ENCODE results near the gene ECHDC3.
A peak's percentile ranks its signal among the peaks of the same experiment; 100 is the strongest.

ECHDC3 gene

GRCh38 chr10:11754173-11754572 is 12.0 kb downstream of the ECHDC3 start:
- DNase-seq (ENCODE audit: low read depth), result no peak

- DNase-seq (ENCODE audit: low read depth), result no peak
Measured at GRCh38 chr10:11754620-11755019, 12.4 kb downstream of the ECHDC3 start.

DNA sequence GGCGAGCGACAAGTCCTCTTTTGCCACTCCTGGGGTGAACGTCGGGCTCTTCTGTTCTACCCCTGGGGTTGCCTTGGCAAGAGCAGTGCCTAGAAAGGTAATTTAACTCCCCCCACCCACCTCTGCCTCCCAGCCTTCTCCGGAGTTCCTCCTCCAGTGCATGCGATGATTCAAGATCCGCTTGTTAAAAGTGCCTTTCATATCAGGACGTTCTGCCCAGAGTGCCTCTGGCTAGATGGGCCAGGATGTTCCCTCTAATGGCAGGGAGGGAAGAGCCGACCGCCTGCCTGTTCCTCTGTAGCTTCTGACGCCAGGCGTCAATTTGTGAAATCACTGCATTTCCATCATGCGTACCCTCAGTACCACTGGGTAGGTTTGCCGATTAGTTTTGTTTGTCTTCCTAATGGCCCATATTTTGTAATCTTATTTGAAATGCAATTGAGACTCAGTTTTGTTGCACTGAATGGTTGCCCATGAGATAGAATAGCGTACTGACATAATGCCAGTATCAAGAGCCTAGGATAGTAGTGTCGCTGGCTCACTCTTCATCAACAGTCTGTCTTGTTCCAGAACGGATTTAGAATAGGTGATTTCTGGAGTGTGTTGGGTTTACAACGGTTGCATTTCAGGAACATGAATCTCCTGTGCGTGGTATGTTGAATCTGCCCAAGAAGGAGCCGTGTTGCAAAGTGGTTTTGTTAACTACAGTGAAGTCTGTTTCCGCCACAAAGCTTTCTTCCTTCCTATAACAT is 13.5 kb downstream of the ECHDC3 start:
- DNase-seq (ENCODE audit: low read depth), result no peak

- no peak for DNase-seq (ENCODE audit: low read depth)
Measured at GRCh38 chr10:11756766-11757315, 14.7 kb downstream of the ECHDC3 start.

- DNase-seq (ENCODE audit: low read depth), result peak; percentile 90
Measured at GRCh38 chr10:11757454-11757820, 15.3 kb downstream of the ECHDC3 start.

DNA sequence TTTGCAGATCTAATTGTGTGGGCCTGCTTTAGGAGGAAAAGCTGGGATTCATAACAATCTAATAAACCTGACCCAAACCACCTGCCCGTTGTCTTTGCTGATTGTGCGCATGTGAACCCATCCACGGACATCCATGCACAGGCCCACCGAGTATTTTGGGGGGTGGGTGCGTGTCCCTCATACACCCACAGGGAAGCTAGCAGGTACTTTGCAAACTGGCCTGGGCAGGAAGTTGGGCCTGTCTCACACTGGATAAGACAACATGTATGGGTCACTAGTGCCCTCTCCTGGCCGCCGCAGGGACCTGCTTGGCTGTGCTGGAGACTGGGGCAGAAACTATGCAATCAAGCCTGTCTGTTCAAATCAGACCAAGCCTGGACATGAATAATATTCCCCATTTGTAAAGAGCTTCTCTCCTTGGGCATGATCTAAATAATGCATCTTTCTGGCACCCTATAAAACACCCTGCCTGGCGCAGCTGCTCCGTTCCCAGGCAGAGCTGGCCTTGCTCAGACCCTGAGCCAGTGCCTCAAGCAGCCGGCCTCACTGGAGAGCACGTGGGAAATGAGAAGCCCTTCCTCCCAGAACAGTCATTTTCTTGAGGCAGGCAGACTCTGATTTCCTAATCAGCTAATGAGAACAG is 15.8 kb downstream of the ECHDC3 start:
- peak; percentile 57 for DNase-seq (ENCODE audit: low read depth)

- DNase-seq (ENCODE audit: low read depth), result no peak
Measured at GRCh38 chr10:11758527-11759236, 16.5 kb downstream of the ECHDC3 start.

- no peak for DNase-seq (ENCODE audit: low read depth)
Measured at GRCh38 chr10:11759347-11759746, 17.2 kb downstream of the ECHDC3 start.

DNA sequence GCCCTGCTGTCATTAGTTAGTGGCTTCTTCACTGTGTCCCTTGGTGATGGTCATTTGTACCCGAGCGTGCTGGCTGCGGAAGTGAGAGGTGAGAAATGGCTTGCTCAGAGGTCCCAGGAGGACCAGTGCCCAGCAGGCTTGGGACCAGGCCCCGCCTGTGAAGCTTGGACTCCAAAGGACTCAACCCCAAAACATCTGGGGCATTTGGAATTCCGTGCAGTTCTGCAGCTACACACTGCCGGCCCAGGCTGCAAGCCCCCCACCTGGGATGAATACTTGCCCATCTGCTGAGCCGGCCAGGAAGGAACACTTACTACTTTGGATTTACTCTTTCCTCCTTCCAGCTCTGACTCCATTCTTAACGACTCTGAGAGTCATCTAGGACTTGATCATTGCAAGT is 18.0 kb downstream of the ECHDC3 start:
- no peak for DNase-seq (ENCODE audit: low read depth)

DNA sequence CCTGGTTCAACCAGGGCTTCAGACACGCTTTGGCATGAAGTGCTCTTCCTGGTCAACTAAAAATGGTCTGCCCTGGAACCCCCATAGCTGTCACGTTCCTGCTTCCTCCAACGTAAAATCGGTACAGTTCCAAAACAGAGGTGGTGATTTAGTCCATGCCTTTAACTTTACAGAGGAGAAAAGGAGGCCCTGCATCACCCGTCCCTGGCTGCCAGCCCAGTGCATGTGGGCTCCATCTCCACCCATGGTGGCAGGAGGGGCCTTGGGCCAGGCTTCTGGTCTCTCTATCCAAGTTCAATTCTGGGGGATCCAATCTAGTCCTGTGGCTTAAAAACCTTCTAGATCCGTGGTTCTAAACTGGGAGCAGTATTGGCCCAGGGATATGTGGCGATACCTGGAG is 18.7 kb downstream of the ECHDC3 start:
- no peak for DNase-seq (ENCODE audit: low read depth)

DNA sequence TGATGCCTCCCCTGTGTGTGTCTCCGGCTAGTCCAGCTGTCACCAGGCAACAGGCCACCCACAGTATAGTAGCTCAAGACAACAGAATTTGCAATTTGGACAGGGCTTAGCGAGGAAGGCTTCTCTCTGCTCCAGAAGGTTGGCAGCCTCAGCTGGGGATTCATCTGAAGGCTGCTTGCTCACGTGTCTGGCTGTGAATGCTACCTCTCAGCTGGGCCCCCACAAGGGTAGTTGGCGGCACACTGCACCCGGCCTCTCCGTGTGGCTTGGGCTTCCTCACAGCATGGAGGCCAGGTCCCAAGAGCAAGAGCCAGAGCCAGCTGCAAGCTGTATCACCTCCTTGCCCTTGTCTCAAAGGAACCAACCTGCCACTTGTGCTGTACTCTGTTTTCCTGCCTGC is 19.2 kb downstream of the ECHDC3 start:
- no peak for DNase-seq (ENCODE audit: low read depth)

DNA sequence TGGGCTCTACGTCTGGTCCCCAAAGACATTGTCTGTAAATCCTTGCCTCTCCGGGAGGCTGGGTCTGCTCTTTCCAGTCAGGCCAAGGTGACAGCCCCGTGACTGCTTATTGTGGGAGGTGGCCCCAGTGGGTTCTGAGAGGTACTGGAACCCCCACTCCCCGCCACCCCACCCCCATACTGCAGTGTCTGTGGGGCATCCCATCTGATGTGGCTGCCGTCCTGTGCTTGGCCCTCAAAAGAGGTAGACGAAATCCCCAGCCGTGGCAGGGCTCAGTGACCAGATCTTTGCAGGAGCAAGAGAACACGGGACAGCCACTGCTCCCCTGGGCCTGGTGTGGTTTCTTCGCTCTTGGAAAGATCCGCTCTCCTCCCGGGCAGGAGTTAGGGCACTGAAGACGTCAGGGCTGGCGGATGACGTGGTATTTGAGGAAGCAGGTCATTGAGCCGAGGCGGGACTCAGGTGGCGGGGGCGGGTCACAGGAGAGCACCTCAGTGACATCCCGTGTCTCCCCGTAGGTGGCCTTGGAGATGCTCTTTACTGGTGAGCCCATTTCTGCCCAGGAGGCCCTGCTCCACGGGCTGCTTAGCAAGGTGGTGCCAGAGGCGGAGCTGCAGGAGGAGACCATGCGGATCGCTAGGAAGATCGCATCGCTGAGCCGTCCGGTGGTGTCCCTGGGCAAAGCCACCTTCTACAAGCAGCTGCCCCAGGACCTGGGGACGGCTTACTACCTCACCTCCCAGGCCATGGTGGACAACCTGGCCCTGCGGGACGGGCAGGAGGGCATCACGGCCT is 20.7 kb downstream of the ECHDC3 start:
- no peak for DNase-seq (ENCODE audit: low read depth)

DNA sequence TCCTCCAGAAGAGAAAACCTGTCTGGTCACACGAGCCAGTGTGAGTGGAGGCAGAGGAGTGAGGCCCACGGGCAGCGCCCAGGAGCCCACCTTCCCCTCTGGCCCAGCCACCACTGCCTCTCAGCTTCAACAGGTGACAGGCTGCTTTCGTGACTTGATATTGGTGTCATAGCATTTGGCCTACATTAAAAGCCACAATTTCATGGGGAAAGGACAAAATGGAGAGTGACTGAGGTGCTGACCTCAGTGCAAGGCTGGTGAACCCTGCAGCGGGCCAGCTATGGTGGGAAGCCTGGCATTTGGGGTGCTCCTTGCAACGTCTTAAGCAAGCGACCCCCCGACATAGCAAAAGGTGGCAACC is 21.3 kb downstream of the ECHDC3 start:
- DNase-seq (ENCODE audit: low read depth), result no peak

- DNase-seq (ENCODE audit: low read depth), result no peak
Measured at GRCh38 chr10:11765141-11765540, 23.0 kb downstream of the ECHDC3 start.

DNA sequence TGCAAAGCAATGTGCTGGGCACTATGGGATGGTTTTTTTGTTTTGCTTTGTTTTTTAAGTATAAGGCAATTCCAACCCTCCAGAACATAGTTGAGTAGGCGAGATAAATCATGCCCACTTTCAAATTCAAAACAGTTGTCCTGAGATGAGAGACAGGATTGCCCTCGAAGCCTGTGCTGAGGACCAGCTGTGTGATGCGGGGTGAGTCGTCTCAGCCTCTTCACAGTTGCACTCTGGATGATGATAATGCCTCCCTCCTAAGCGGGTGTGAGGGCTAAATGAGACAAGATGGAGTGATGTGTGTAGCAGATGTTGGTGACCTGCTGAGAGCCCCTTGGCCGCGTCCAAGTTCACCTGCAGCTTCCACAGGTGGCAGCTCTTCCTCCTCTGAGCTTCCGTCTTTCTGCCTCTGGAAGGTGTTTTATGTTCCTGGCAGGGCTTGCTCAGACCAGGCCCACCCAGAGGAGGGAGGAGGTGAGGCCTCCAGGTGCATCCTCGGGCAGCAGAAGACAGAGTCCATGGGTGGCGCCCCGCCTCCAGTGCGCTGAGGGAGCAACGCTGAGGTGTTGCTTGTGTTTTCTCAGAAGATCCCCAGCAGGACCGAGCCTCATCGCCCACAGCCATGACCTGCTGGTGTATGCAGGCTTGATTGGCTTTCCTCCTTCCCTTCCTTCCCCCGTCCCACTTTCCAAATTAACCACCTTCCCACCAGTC is 30.6 kb downstream of the ECHDC3 start:
- no peak for DNase-seq (ENCODE audit: low read depth)

DNA sequence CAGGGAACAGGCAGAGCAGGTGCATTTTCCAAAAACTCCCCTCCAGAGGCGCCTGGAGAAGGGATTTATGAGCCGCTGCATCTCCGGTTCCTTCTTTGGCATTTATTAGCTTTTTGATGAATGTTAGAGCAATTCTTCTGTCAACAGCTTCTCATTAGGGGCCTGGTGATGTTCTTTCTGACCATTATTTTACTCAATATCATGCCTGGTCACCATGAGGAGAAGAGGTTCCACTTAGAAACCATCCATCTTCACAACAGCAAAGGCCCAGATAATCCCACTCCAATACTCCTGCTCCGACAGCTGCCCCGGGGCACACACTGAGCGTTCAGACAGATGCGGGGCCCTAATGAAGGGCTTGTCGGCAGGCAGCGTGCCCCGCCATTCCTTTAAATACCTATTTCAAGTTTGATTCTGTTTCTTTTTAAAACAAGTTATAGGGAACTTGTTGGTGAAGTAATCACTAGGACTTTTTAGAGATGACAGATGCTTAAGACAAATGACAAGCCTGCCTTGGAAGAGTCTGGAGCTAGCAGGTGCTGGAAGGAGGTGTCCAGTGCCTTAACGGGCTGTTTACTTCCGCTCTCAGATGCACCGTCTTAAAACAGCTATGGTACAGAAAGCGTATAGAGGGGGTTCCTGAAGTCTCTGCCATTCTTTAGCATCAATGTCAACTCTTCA is 31.7 kb downstream of the ECHDC3 start:
- no peak for DNase-seq (ENCODE audit: low read depth)

DNA sequence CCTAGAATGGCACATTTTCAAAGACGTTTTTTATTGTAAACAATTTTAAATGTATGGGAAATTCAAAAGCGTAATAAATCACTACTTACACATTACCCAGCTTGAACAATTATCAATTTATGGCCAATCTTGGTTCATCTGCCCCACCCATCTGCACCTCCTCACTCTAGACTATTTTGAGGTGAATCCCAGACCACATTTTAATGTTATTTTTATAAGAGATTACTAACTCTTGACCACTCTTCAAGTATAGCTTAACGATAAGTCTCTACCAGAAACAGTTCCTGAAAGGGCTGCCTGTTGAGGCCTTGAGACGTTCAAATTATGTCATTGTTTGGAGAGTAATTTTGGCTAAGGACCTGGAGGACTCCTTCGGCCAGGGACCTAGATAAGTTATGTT is 33.2 kb downstream of the ECHDC3 start:
- DNase-seq (ENCODE audit: low read depth), result no peak

GRCh38 chr10:11776080-11776479 is 33.9 kb downstream of the ECHDC3 start:
- no peak for DNase-seq (ENCODE audit: low read depth)

- no peak for DNase-seq (ENCODE audit: low read depth)
Measured at GRCh38 chr10:11781114-11781513, 38.9 kb downstream of the ECHDC3 start.

GRCh38 chr10:11782793-11783557 is 40.8 kb downstream of the ECHDC3 start:
- DNase-seq (ENCODE audit: low read depth), result peak; percentile 33
